CD4-positive, alpha-beta T cell (primary cell): ENCODE data around the gene NOX1. TPM values are rescaled to one million over a fixed set of nuclear protein-coding genes. Genes with fewer than 3 reads are reported as not detected.

ENCODE experiments used
- ATAC-seq: fragments of 200-7000 bp; cut with Tn5 transposase; one replicate; pipeline ENCODE4 v1.10.0; 2022; ENCODE audit warnings: mild to moderate bottlenecking; ENCODE audit not compliant: poor library complexity
- CTCF ChIA-PET: fragments of 350-600 bp; sonication (Branson Sonifier 250); formaldehyde crosslinking; loops from one replicate; lab custom pipeline; 2021; ENCODE audit warnings: antibody characterized with exemption, inconsistent platforms; lab: Charles Lee
- POLR2A ChIA-PET: fragments of 350-600 bp; sonication (Branson Sonifier 250); formaldehyde crosslinking; loops from one replicate; lab custom pipeline; 2021; ENCODE audit warnings: antibody characterized with exemption, inconsistent platforms; lab: Charles Lee
- DNase-seq, 14 experiments: peaks; one replicate each; pipeline ENCODE4 v3.0.0-alpha.2; 2013 to 2020; ENCODE audit warnings: mixed read lengths in 2 of 14
- H3K27ac ChIP-seq, 2 donors: one replicate each; pipeline versions ENCODE4 v1.5.1 to v1.7.0; 2013; ENCODE audit warnings: low read length in 2 of 2, low read depth in 1 of 2, mild to moderate bottlenecking in 1 of 2
- H3K27me3 ChIP-seq, 2 experiments: 1 replicate in 1 of 2; 2 replicates in 1 of 2; pipeline versions ENCODE4 v1.6.1 to v1.7.0; 2013; ENCODE audit warnings: low read length in 2 of 2, control low read depth in 1 of 2, mild to moderate bottlenecking in 1 of 2, moderate library complexity in 1 of 2; ENCODE audit not compliant: insufficient read depth in 2 of 2, control insufficient read depth in 1 of 2
- H3K36me3 ChIP-seq: one replicate; pipeline ENCODE4 v1.6.1; 2013; ENCODE audit warnings: low read length, control low read depth; ENCODE audit not compliant: insufficient read depth
- H3K4me1 ChIP-seq: one replicate; pipeline ENCODE4 v1.6.1; 2013; ENCODE audit warnings: low read length, control low read depth; ENCODE audit not compliant: insufficient read depth
- H3K4me3 ChIP-seq: one replicate; pipeline ENCODE4 v1.5.1; 2013; ENCODE audit warnings: mild to moderate bottlenecking, low read length, moderate library complexity
- H3K9me3 ChIP-seq, 2 experiments: 1 replicate in 1 of 2; 2 replicates in 1 of 2; pipeline versions ENCODE4 v1.6.1 to v1.7.0; 2013; ENCODE audit warnings: low read length in 2 of 2, mild to moderate bottlenecking in 2 of 2, control low read depth in 1 of 2, moderate library complexity in 1 of 2; ENCODE audit not compliant: control insufficient read depth in 1 of 2, insufficient read depth in 1 of 2
- H3K27ac Mint-ChIP-seq: one replicate; pipeline ENCODE4 v1.8.0; 2020; ENCODE audit warnings: mixed read lengths
- H3K27me3 Mint-ChIP-seq: one replicate; pipeline ENCODE4 v1.8.0; 2021; ENCODE audit warnings: mixed read lengths
- H3K36me3 Mint-ChIP-seq: one replicate; pipeline ENCODE4 v1.8.0; 2021; ENCODE audit warnings: low read depth, mixed read lengths
- H3K4me1 Mint-ChIP-seq: one replicate; pipeline ENCODE4 v1.8.0; 2021; ENCODE audit warnings: low read depth, mixed read lengths
- H3K4me3 Mint-ChIP-seq: one replicate; pipeline ENCODE4 v1.8.0; 2020; ENCODE audit warnings: mild to moderate bottlenecking, mixed read lengths
- H3K9me3 Mint-ChIP-seq: one replicate; pipeline ENCODE4 v1.8.0; 2020; ENCODE audit warnings: mixed read lengths
- CTCF ChIP-seq: fragments of 200-600 bp; IDR thresholded peaks from one replicate; pipeline ENCODE4 v1.8.0; 2022; ENCODE audit warnings: antibody characterized with exemption, mild to moderate bottlenecking
- intact Hi-C, 2 experiments: fragments of 100-400 bp; cut with DNase I in 1 of 2; cut with micrococcal nuclease in 1 of 2; formaldehyde crosslinking; loops; one replicate each; pipeline versions ENCODE4 v1.15.1 to v1.9.0; 2023 to 2025; cut with DNase I, micrococcal nuclease
- total RNA-seq, 174 experiments: library from RNA in 2 of 174; stranded (reverse) in 2 of 174; gene quantifications; one replicate each; pipeline ENCODE4 v1.2.3 and lab custom pipeline; 2021 to 2026

Gene NOX1
- total RNA-seq, 2 experiments from 2014 or later = 0.36 TPM; not detected in 1

- H3K4me3 ChIP-seq = no peak overlapping the region
- DNase-seq (peak in 10 of 14 experiments; percentile 0 to 43 (median 10)), ATAC-seq (no peak)
- CTCF ChIA-PET = no interaction called here
- peak; percentile 32 for TF ChIP-seq CTCF
- no peak overlapping the region for H3K4me3 Mint-ChIP-seq
- no peaks in the 10 kb centered on the region for H3K36me3 ChIP-seq
- H3K4me1 Mint-ChIP-seq = no peaks in the 10 kb centered on the region
- H3K36me3 Mint-ChIP-seq = no peaks in the 10 kb centered on the region
- H3K27me3 Mint-ChIP-seq = no peaks in the 10 kb centered on the region
- H3K9me3 ChIP-seq = no peaks in the 10 kb centered on the region
- intact Hi-C loops = loop anchor here (1.0 to 2.0 kb wide), 3 partner anchors 313 to 392 kb away; no protein-coding TSS in a partner anchor
- H3K9me3 Mint-ChIP-seq = no peaks in the 10 kb centered on the region
- no peak overlapping the region for H3K27ac ChIP-seq
- no peaks in the 10 kb centered on the region for H3K4me1 ChIP-seq
- no peak overlapping the region for H3K27ac Mint-ChIP-seq
- H3K27me3 ChIP-seq = no peaks in the 10 kb centered on the region
- POLR2A ChIA-PET = no interaction called here
These were observed 21.4 kb upstream of the NOX1 start for GRCh38 chrX:100895365-100896075.

- intact Hi-C loops = no loop called here
- no peak overlapping the region for H3K27ac ChIP-seq
- DNase-seq (no peak), ATAC-seq (no peak)
- Mint-ChIP-seq H3K9me3 (no peaks in the 10 kb centered on the region), H3K4me1 (no peaks in the 10 kb centered on the region), H3K4me3 (no peak overlapping the region), H3K27me3 (peaks cover 4% of the 10 kb centered on the region), H3K36me3 (no peaks in the 10 kb centered on the region), H3K27ac (no peak overlapping the region)
- no peaks in the 10 kb centered on the region for H3K36me3 ChIP-seq
- H3K9me3 ChIP-seq = no peaks in the 10 kb centered on the region
- ChIA-PET POLR2A (no interaction called here), CTCF (no interaction called here)
- TF ChIP-seq CTCF = no peak
- H3K27me3 ChIP-seq = no peaks in the 10 kb centered on the region
- no peak overlapping the region for H3K4me3 ChIP-seq
- H3K4me1 ChIP-seq = no peaks in the 10 kb centered on the region
These were observed 9.5 kb upstream of the NOX1 start for GRCh38 chrX:100883654-100884053.

GRCh38 chrX:100880368-100880767, 6.2 kb upstream of the NOX1 start:
- DNase-seq (no peak), ATAC-seq (no peak)
- Histone ChIP-seq H3K27ac (no peak overlapping the region), H3K27me3 (no peaks in the 10 kb centered on the region), H3K4me1 (no peaks in the 10 kb centered on the region), H3K4me3 (no peak overlapping the region), H3K9me3 (no peaks in the 10 kb centered on the region), H3K36me3 (no peaks in the 10 kb centered on the region)
- Mint-ChIP-seq H3K9me3 (no peaks in the 10 kb centered on the region), H3K4me1 (no peaks in the 10 kb centered on the region), H3K27ac (no peak overlapping the region), H3K27me3 (peaks cover 4% of the 10 kb centered on the region), H3K36me3 (no peaks in the 10 kb centered on the region), H3K4me3 (no peak overlapping the region)
- TF ChIP-seq CTCF = no peak
- POLR2A ChIA-PET = no interaction called here
- CTCF ChIA-PET = no interaction called here
- intact Hi-C loops = no loop called here
